Activated CD4-positive, alpha-beta T cell treated with anti-CD3 and anti-CD28 coated beads for 1 hour (primary cell): Measurements from ENCODE around the gene EFCC1.
"Not testable (repeated sequence)": the region's sequence is repeated elsewhere in the genome, so short reads cannot be mapped to it uniquely, and the experiment has no call there.

Experiments used
- DNase-seq: peaks from one replicate; pipeline ENCODE4 v3.0.0-alpha.2; 2020

The EFCC1 gene

DNA sequence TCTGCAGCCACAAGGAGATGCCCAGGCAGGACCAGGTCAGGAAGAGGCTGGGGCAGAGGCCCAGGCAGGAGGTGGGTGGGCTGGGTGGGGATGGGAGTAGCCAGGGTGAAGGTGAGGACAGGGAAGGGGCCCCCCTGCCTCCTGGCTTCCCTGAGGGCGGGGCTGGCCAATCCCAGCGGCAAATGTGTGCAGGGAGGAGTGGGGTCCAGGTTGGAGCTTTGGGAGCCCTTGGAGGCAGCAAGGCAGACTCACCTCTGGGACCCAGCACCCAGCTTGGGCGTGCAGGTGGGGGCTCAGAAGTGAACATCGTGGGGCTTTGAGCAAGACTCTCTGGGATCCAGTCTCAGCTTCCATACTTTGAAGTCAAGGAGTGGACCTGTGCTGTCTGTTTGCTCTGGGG lies 84.7 kb downstream of the EFCC1 start:
- no peak for DNase-seq

DNA sequence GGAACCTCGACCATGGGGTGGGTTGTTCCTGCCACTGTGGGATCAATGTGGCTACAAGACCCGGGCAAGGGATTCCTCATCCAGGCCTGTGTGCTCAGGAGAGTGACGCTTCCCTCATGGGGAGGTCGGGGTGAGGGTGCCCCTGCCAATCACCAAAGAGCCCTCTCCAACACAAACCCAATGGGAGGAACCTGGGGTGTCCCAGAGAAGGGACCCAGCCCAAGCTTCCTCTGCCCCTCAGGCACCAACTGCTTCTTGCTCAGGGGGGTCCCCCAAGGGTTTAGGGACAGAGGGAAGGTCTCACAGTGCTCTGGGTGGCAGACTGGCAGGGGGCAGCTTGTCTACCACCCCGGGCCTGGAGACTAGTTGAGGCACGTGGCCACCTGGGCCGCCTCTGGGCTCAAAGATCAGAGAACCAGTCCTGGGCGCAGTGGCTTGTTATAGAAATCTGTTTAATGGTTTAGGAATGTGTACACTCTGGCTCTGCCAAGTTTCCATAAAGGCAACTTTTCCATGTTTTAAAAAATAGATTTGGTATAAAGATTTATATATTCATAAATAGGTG lies 86.1 kb downstream of the EFCC1 start:
- DNase-seq, result no peak

- DNase-seq, result not testable (repeated sequence)
These were observed 86.8 kb downstream of the EFCC1 start for GRCh38 chr3:129087904-129088303.

DNA sequence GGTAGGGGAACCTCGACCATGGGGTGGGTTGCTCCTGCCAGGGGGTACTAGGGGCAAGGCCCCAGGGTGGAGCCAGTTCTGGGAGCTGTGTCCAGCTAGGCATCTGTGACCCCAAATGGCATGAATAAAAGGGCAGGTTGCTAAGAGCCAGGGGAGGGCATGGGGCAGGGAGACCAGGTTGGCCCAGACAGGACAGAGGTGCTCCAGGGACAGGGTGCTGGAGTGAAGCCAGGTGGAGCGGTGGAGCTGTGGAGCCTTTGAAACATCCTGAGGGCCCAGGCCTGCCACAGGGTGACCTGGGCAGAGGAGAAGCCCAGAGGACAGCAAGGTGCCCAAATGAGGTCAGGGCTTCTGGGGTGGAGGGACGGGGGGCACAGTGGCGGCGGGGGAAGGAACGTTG lies 87.2 kb downstream of the EFCC1 start:
- DNase-seq, result not testable (repeated sequence)
